ENCODE data around the gene OR3A2.
"Not testable (repeated sequence)": the region's sequence is repeated elsewhere in the genome, so short reads cannot be mapped to it uniquely, and the experiment has no call there.

Gene OR3A2

GRCh38 chr17:3385869-3386816, at the start of gene OR3A2:
OR3A2 (minus strand) TSS chr17:3386308.
- no peak for DNase-seq

GRCh38 chr17:3433741-3434140, 47.6 kb upstream of the OR3A2 start, which contains the start of gene OR1E2:
OR1E2 (minus strand) TSS chr17:3433841; CDS start chr17:3433841, 0 bp downstream.
- no peak for DNase-seq

GRCh38 chr17:3433215-3433614, 47.1 kb upstream of the OR3A2 start:
- peak; percentile 26 to 32 for DNase-seq

- no peak for DNase-seq
Measured at GRCh38 chr17:3418222-3418621, 32.1 kb upstream of the OR3A2 start.

- no peak for DNase-seq
Measured at GRCh38 chr17:3415610-3416009, 29.5 kb upstream of the OR3A2 start.

GRCh38 chr17:3412216-3412615, 26.1 kb upstream of the OR3A2 start:
- not testable (repeated sequence) for DNase-seq

- DNase-seq: no peak
Measured at GRCh38 chr17:3411070-3411469, 25.0 kb upstream of the OR3A2 start, which contains the start of gene OR3A3. OR3A3 (plus strand) TSS chr17:3411370.

- DNase-seq: not testable (repeated sequence)
Measured at GRCh38 chr17:3403856-3404255, 17.7 kb upstream of the OR3A2 start.

GRCh38 chr17:3401786-3402185, 15.7 kb upstream of the OR3A2 start:
- no peak for DNase-seq

- no peak for DNase-seq
Measured at GRCh38 chr17:3400055-3400454, 13.9 kb upstream of the OR3A2 start.

- no peak for DNase-seq
Measured at GRCh38 chr17:3398310-3398709, 12.2 kb upstream of the OR3A2 start, which contains the start of gene OR1E1. OR1E1 (minus strand) TSS chr17:3398410; CDS start chr17:3398410, 0 bp downstream.

GRCh38 chr17:3397801-3398200, 11.7 kb upstream of the OR3A2 start:
- not testable (repeated sequence) for DNase-seq

- no peak for DNase-seq
Measured at GRCh38 chr17:3389791-3390190, 3.7 kb upstream of the OR3A2 start.

GRCh38 chr17:3381957-3382356, 4.2 kb downstream of the OR3A2 start:
- DNase-seq: no peak

- no peak for DNase-seq
Measured at GRCh38 chr17:3378321-3378720, 7.8 kb downstream of the OR3A2 start.

- not testable (repeated sequence) for DNase-seq
Measured at GRCh38 chr17:3371167-3371566, 14.9 kb downstream of the OR3A2 start.

GRCh38 chr17:3342782-3343181, 43.3 kb downstream of the OR3A2 start:
- not testable (repeated sequence) for DNase-seq

- DNase-seq: no peak
Measured at GRCh38 chr17:3335876-3336275, 50.2 kb downstream of the OR3A2 start.

- DNase-seq: no peak
Measured at GRCh38 chr17:3318336-3318735, 67.8 kb downstream of the OR3A2 start.

GRCh38 chr17:3316836-3317235, 69.3 kb downstream of the OR3A2 start:
- DNase-seq: no peak

GRCh38 chr17:3308603-3309002, 77.5 kb downstream of the OR3A2 start:
- DNase-seq: no peak

- DNase-seq: no peak
Measured at GRCh38 chr17:3298260-3298659, 87.8 kb downstream of the OR3A2 start, which contains the start of gene OR3A1. OR3A1 (minus strand) TSS chr17:3298360; CDS start chr17:3292582, 5,778 bp downstream.

GRCh38 chr17:3295632-3296031, 90.5 kb downstream of the OR3A2 start:
- no peak for DNase-seq

- DNase-seq: not testable (repeated sequence)
Measured at GRCh38 chr17:3293548-3293947, 92.6 kb downstream of the OR3A2 start.

Measured in inflammatory macrophage treated with lipopolysaccharide for 1 hour (primary cell).